GM15510 (cell line): ENCODE results near the gene PTPRN2.

ENCODE experiments used
- POLR2A ChIP-seq: IDR thresholded peaks from 3 replicates; pipeline ENCODE4 v1.6.1; 2011; ENCODE audit warnings: borderline replicate concordance; ENCODE audit not compliant: insufficient read length; ENCODE audit errors: extremely low read depth

PTPRN2 gene

DNA sequence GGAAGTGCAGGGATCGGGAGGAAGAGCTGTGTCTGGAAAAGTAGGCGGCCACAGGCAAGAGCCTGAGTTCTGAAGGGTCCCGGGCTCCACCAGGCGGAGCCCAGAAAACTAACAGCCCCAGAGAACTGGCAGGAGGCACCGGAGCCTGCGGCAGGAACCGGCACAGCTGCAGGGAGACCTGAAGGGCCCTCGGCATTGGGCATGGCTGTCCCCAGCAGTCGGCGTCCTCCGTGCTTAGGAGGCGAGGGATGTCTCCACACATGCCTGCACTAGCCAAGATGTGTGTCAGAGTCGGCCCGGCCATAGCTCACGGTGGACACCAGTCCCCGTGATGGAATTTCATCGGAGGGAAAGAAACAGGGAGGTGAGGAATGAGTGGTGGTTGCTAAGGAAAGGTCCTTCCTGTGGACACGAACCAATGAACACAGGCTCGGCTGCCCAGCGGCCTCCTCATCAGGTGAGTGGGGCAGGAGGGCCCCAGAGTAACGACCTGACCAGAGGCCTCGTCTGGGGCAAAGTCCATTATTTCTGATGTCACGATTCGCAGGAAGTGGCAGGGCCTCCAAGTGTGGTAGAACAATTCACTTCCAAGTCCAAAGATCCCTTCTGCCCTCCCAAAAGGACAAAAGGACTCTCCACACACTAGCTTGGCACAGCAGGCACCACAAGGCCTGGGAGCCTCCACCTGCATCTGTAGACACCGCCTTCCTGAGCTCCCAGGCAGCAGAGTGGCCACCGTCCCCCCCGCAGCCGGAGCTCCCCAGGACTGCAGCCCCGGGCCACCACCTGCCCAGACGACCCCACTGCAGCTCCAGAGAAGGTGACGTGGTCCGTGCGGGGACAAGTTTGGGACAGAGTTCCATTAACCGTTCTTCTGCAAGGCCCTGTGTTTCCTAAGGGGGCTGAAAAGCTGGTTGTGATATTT is 444.2 kb downstream of the PTPRN2 start:
- TF ChIP-seq POLR2A = no peak

GRCh38 chr7:158142657-158143056 is 445.0 kb downstream of the PTPRN2 start:
- TF ChIP-seq POLR2A = no peak

GRCh38 chr7:158141806-158142518 is 445.7 kb downstream of the PTPRN2 start:
- no peak for TF ChIP-seq POLR2A

GRCh38 chr7:158141221-158141582 is 446.4 kb downstream of the PTPRN2 start:
- TF ChIP-seq POLR2A = no peak

GRCh38 chr7:158140538-158141220 is 446.9 kb downstream of the PTPRN2 start:
- TF ChIP-seq POLR2A = no peak

GRCh38 chr7:158139499-158139898 is 448.1 kb downstream of the PTPRN2 start:
- TF ChIP-seq POLR2A = no peak

DNA sequence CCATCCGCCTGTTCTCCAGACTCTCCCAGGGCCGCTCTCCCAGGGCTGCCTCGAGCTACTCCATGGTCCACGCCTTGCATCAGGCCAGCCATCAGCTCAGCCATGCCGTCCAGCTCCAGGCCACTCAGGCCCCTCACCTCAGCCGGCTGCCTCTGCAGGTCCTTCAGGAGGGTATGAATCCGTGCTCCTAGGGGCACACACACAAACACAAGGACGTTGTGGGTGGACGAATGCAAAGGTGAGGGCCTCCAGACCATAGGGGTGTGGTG is 449.4 kb downstream of the PTPRN2 start:
- no peak for TF ChIP-seq POLR2A

DNA sequence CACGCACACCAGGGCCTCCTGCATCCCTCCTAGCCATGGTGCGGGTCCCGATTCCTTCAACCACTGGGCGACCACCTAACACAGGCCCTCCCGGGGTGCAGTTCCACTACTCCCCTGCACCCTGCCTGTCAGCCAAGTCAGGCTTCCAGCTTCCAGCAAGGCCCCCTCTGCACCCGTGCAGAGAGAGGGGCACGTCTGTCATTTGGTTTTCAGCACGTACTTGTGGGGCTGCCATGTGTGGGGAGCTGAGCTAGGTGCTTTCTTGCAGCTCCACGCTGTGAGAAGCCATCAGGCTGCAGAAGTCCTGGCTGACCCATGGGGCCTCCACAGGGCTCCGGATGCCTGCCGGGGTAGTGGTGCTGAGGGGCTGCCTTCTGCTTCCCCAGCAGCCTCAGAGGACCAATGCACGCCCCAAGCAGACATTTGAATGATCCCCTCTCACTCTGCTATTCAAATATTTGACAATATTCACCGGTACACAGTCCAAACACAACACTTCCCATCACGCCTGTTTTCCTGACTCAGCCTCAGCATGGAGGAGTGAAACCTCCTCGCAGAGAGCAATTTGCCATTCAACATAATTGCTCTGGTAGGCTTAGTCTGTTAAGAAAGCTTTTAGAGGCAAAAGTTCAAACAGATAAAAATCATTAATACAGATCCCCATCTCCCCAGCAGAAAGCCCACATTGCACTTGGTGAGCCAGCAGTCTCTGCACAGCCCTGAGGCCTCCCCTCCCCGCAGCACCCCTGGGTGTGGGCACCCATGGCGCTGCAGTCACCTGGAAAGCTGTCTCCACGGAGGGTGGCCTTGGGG is 449.9 kb downstream of the PTPRN2 start:
- TF ChIP-seq POLR2A = no peak

- no peak for TF ChIP-seq POLR2A
Observed at GRCh38 chr7:158135931-158136330, 451.7 kb downstream of the PTPRN2 start.

DNA sequence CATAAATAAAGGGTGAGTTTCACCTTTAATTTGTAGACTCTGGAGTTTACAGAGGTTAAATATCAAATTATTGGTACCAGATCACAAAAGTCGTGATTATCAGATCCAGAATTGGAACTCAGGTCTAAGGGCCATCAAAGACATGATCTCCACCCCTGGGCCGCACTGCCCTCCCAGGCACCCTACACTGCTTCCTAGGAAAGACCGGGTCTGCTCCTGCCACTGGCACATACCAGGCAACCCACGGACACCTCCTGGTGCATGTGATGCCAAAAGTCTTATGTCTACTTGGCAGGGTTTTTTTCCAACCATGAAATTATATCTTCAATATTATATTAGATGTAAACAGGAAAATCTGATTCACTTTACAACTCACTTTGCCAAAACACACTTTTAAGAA is 452.8 kb downstream of the PTPRN2 start:
- no peak for TF ChIP-seq POLR2A

GRCh38 chr7:158133515-158134271 is 453.9 kb downstream of the PTPRN2 start:
- no peak for TF ChIP-seq POLR2A

DNA sequence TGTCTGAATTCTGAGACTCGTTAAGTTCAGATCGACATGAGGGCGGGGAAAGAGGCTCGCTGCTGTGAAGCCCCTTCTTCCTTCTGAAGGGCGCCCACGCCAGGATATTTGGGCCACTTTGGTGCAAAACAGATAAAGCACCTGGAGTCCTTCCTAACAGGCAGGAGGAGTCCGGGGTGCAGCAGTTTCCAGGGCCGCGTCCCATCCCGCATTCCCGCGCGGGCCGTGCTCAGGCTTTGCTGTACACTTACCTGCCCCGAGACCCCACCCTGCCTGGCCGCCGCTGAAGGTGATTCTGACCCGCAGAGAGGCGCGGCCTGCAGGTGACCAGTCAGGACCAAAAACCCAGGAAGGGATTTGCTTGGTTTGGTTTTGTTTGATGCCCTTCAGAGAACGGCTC is 454.6 kb downstream of the PTPRN2 start:
- no peak for TF ChIP-seq POLR2A

- no peak for TF ChIP-seq POLR2A
Observed at GRCh38 chr7:158130023-158130409, 457.6 kb downstream of the PTPRN2 start.
